Neural progenitor cell (in vitro differentiated cells): ENCODE data around the gene AATK. TPM values are rescaled to one million over a fixed set of nuclear protein-coding genes. Genes with fewer than 3 reads are reported as not detected.

Source experiments
- DNase-seq: peaks from one replicate; pipeline ENCODE4 v3.0.0-alpha.2; 2016; ENCODE audit warnings: low spot score
- H2AFZ ChIP-seq: fragments of 200-600 bp; sonication (generic); replicated peaks from 2 replicates; pipeline ENCODE4 v1.6.1; 2016; ENCODE audit warnings: antibody characterized with exemption
- H3F3A ChIP-seq: fragments of 200-600 bp; sonication (generic); 2 replicates; pipeline ENCODE4 v1.6.1; 2016; ENCODE audit warnings: antibody characterized with exemption, low read depth
- H3K27ac ChIP-seq: fragments of 200-600 bp; sonication (generic); 2 replicates; pipeline ENCODE4 v1.5.1; 2016; ENCODE audit warnings: mild to moderate bottlenecking
- H3K27me3 ChIP-seq: fragments of 200-600 bp; sonication (generic); 2 replicates; pipeline ENCODE4 v1.6.1; 2016; ENCODE audit warnings: mild to moderate bottlenecking, moderate library complexity
- H3K36me3 ChIP-seq: fragments of 200-600 bp; sonication (generic); 2 replicates; pipeline ENCODE4 v1.5.1; 2016
- H3K4me1 ChIP-seq: fragments of 200-600 bp; sonication (generic); 2 replicates; pipeline ENCODE4 v1.6.1; 2016; ENCODE audit warnings: mixed run types
- H3K4me2 ChIP-seq: fragments of 200-600 bp; sonication (generic); 2 replicates; pipeline ENCODE4 v1.6.1; 2016
- H3K4me3 ChIP-seq: fragments of 200-600 bp; sonication (generic); 2 replicates; pipeline ENCODE4 v1.5.1; 2016
- H3K79me2 ChIP-seq: fragments of 200-600 bp; sonication (generic); 2 replicates; pipeline ENCODE4 v1.6.1; 2016; ENCODE audit warnings: low read depth
- H3K9ac ChIP-seq: fragments of 200-600 bp; sonication (generic); 2 replicates; pipeline ENCODE4 v1.6.1; 2016
- H3K9me3 ChIP-seq: fragments of 200-600 bp; sonication (generic); 2 replicates; pipeline ENCODE4 v1.5.1; 2016; ENCODE audit warnings: low read depth
- H4K20me1 ChIP-seq: fragments of 200-600 bp; sonication (generic); 2 replicates; pipeline ENCODE4 v1.6.1; 2016; ENCODE audit warnings: low read depth
- H3K27ac Mint-ChIP-seq: 3 replicates; pipeline ENCODE4 v1.8.0; 2021; ENCODE audit warnings: mixed read lengths
- H3K27me3 Mint-ChIP-seq: 2 replicates; pipeline ENCODE4 v1.8.0; 2022; ENCODE audit warnings: low read depth, mild to moderate bottlenecking, inconsistent platforms, moderate library complexity, mixed read lengths; ENCODE audit not compliant: insufficient read depth
- H3K36me3 Mint-ChIP-seq: 3 replicates; pipeline ENCODE4 v1.8.0; 2021; ENCODE audit warnings: mixed read lengths
- H3K4me1 Mint-ChIP-seq: 3 replicates; pipeline ENCODE4 v1.8.0; 2021; ENCODE audit warnings: mixed read lengths
- H3K4me3 Mint-ChIP-seq: 3 replicates; pipeline ENCODE4 v1.8.0; 2021; ENCODE audit warnings: mild to moderate bottlenecking, moderate library complexity, mixed read lengths
- H3K9me3 Mint-ChIP-seq: 3 replicates; pipeline ENCODE4 v1.8.0; 2020; ENCODE audit warnings: mixed read lengths
- EZH2 ChIP-seq: fragments of 200-600 bp; sonication (generic); IDR thresholded peaks from 2 replicates; pipeline ENCODE4 v1.6.1; 2017; ENCODE audit warnings: antibody characterized with exemption, mild to moderate bottlenecking, moderate library complexity
- EZH2phosphoT487 ChIP-seq: fragments of 200-600 bp; sonication (generic); IDR thresholded peaks from 2 replicates; pipeline ENCODE4 v1.6.1; 2017; ENCODE audit warnings: antibody characterized with exemption
- total RNA-seq: library from RNA; depleted of rRNA; stranded (reverse); fragments of >200 nt; gene quantifications from 2 replicates; pipeline ENCODE4 v1.2.3, GENCODE V29; 2015; ENCODE audit warnings: low replicate concordance
- TF ChIP-seq, protein P1 (sequence below): fragments of 200-600 bp; sonication (generic); IDR thresholded peaks from 2 replicates; pipeline ENCODE4 v1.5.1; 2017; ENCODE audit warnings: antibody characterized with exemption, mild to moderate bottlenecking

The AATK gene
- total RNA-seq, 1 donor from 2014 or later: 0.32 TPM

DNA sequence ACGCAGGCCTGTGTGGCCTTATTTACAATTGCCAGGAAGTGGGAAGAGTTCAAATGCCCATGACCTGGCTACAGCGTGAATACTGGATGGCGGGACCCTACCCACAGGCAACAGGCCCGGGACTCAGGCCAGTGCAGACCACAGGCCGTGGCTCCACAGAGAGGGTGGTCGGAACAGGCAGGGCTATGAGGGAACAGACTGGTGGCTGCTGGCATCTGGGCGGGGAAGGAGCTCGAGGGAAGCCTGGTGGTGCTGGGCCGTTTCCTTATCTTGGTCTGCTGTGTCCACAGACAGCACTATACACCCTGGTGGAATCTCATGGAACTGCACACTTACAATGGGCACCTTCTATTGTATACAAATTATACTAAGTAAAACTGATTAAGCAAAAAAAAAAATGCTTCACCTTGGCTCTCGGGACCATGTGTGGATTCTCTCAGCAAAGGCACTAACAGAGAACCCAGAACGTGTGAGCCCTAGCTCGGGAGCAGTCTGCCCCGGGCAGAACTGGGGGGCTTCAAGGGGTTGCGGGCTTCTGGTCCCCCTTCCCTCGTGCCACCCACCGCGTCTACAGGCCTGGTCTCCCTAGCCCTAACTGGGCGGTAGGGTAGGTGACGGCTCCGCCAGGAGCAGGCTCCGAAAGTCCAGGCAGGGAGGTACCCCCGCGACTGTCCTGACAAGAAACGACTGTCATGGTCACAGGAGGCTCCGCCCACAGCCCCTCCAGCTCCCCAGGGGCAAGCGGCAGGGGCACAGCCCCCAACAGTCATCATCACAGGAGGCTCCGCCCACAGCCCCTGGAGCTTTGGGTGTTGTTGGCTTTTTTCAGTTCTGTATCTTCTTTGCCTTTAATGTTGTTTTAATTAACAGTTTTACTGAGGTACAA is 34.9 kb upstream of the AATK start:
- Histone ChIP-seq H3K4me2 (no peak overlapping the region), H3F3A (no peaks in the 10 kb centered on the region), H3K27ac (no peak overlapping the region), H3K4me3 (no peak overlapping the region), H3K36me3 (no peaks in the 10 kb centered on the region), H3K9ac (no peak overlapping the region), H2AFZ (no peak overlapping the region), H4K20me1 (no peaks in the 10 kb centered on the region), H3K27me3 (no peaks in the 10 kb centered on the region), H3K9me3 (no peaks in the 10 kb centered on the region), H3K79me2 (no peaks in the 10 kb centered on the region), H3K4me1 (no peaks in the 10 kb centered on the region)
- H3K4me3 Mint-ChIP-seq: no peak overlapping the region
- peaks cover 2% of the 10 kb centered on the region for H3K4me1 Mint-ChIP-seq
- no peaks in the 10 kb centered on the region for H3K9me3 Mint-ChIP-seq
- TF ChIP-seq, protein P1, sequence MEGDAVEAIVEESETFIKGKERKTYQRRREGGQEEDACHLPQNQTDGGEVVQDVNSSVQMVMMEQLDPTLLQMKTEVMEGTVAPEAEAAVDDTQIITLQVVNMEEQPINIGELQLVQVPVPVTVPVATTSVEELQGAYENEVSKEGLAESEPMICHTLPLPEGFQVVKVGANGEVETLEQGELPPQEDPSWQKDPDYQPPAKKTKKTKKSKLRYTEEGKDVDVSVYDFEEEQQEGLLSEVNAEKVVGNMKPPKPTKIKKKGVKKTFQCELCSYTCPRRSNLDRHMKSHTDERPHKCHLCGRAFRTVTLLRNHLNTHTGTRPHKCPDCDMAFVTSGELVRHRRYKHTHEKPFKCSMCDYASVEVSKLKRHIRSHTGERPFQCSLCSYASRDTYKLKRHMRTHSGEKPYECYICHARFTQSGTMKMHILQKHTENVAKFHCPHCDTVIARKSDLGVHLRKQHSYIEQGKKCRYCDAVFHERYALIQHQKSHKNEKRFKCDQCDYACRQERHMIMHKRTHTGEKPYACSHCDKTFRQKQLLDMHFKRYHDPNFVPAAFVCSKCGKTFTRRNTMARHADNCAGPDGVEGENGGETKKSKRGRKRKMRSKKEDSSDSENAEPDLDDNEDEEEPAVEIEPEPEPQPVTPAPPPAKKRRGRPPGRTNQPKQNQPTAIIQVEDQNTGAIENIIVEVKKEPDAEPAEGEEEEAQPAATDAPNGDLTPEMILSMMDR: peak; percentile 51
- no peak for TF ChIP-seq EZH2
- H3K36me3 Mint-ChIP-seq: peaks cover 7% of the 10 kb centered on the region
- H3K27ac Mint-ChIP-seq: no peak overlapping the region
- DNase-seq: peak; percentile 62
- H3K27me3 Mint-ChIP-seq: no peaks in the 10 kb centered on the region

DNA sequence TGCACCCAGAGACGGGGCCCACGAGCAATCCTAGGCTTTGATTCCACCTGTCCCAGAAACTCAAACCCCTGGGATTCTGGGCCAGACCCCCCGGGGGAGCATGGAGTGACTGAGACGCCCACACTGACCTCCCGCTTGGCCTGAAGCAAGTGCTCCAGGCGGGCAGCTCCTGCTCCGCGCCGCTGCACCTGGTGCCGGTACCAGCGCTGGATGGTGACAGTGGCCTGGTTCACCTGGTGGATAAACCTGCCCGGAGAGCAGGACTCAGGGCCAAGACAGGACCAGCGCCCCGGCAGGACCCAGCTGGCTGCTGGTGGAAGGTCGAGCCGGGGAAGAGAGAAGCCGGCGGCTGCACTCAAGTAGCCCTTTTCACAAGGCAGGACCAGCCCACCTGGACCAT is 34.2 kb upstream of the AATK start:
- Histone ChIP-seq H3K4me2 (no peak overlapping the region), H3K27ac (no peak overlapping the region), H2AFZ (no peak overlapping the region), H3K36me3 (no peaks in the 10 kb centered on the region), H4K20me1 (no peaks in the 10 kb centered on the region), H3K4me1 (no peaks in the 10 kb centered on the region), H3K27me3 (no peaks in the 10 kb centered on the region), H3K4me3 (no peak overlapping the region), H3K9me3 (no peaks in the 10 kb centered on the region), H3K79me2 (no peaks in the 10 kb centered on the region), H3K9ac (no peak overlapping the region), H3F3A (no peaks in the 10 kb centered on the region)
- Mint-ChIP-seq H3K9me3 (no peaks in the 10 kb centered on the region), H3K4me3 (no peak overlapping the region), H3K27ac (no peak overlapping the region), H3K36me3 (peaks cover 7% of the 10 kb centered on the region), H3K4me1 (peaks cover 2% of the 10 kb centered on the region), H3K27me3 (no peaks in the 10 kb centered on the region)
- TF ChIP-seq EZH2phosphoT487 (no peak), EZH2 (no peak)
- TF ChIP-seq, protein P1: no peak
- DNase-seq: no peak

DNA sequence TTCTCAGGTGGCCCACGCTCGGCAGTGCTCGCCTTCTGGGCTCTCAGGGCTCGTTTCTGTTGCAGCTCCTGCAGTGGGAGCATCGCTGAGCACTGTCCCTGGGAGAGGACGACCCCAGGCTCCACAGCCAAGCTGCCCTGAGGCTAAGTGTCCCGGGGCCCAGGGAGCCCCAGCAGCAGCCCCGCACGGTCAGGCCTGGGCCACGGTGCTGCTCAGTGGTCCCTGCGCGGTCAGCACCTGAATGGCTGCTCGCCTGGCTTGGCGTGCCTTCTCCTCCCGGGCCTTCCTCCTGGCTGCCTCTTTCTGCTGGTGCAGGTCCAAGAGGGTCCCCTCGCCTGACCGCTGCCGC is 33.4 kb upstream of the AATK start:
- Mint-ChIP-seq H3K4me3 (no peak overlapping the region), H3K36me3 (peaks cover 6% of the 10 kb centered on the region), H3K27ac (no peak overlapping the region), H3K27me3 (no peaks in the 10 kb centered on the region), H3K9me3 (no peaks in the 10 kb centered on the region), H3K4me1 (peaks cover 2% of the 10 kb centered on the region)
- H3K9me3 ChIP-seq: no peaks in the 10 kb centered on the region
- H3K4me3 ChIP-seq: no peak overlapping the region
- DNase-seq: no peak
- no peaks in the 10 kb centered on the region for H4K20me1 ChIP-seq
- no peak overlapping the region for H3K27ac ChIP-seq
- TF ChIP-seq, protein P1: no peak
- TF ChIP-seq EZH2phosphoT487 (no peak), EZH2 (no peak)
- no peaks in the 10 kb centered on the region for H3F3A ChIP-seq
- H3K79me2 ChIP-seq: no peaks in the 10 kb centered on the region
- no peak overlapping the region for H3K9ac ChIP-seq
- no peaks in the 10 kb centered on the region for H3K4me1 ChIP-seq
- no peak overlapping the region for H2AFZ ChIP-seq
- H3K27me3 ChIP-seq: no peaks in the 10 kb centered on the region
- H3K4me2 ChIP-seq: no peak overlapping the region
- H3K36me3 ChIP-seq: no peaks in the 10 kb centered on the region
